ENCODE results near the gene GEMIN7.

The GEMIN7 gene

GRCh38 chr19:45128146-45128545 is 49.1 kb downstream of the GEMIN7 start:
- CTCF ChIA-PET, result interaction anchor here (1.2 to 1.4 kb wide), 2 partner anchors 18 to 224 kb away, joined by 3 read pairs; no protein-coding TSS in a partner anchor
- POLR2A ChIA-PET, result no interaction called here
- no peak for TF ChIP-seq CTCF (IDR thresholded peaks at IDR 0.05; ENCODE audit: control extremely low read depth, extremely low read depth, low read depth, missing control alignments)
- no peak for DNase-seq (ENCODE audit: extremely low spot score)

- no peak for DNase-seq (ENCODE audit: extremely low spot score)
- ChIA-PET POLR2A (no interaction called here), CTCF (interaction anchor here (1.0 to 1.4 kb wide), 3 partner anchors 18 to 225 kb away, joined by 3 read pairs; no protein-coding TSS in a partner anchor)
- TF ChIP-seq CTCF (IDR thresholded peaks at IDR 0.05; ENCODE audit: control extremely low read depth, extremely low read depth, low read depth, missing control alignments), result no peak
Measured at GRCh38 chr19:45128806-45129205, 49.7 kb downstream of the GEMIN7 start.

GRCh38 chr19:45130236-45130635 is 51.2 kb downstream of the GEMIN7 start:
- ChIA-PET CTCF (no interaction called here), POLR2A (no interaction called here)
- no peak for TF ChIP-seq CTCF (IDR thresholded peaks at IDR 0.05; ENCODE audit: control extremely low read depth, extremely low read depth, low read depth, missing control alignments)
- DNase-seq (ENCODE audit: extremely low spot score), result no peak

GRCh38 chr19:45130888-45131615 is 52.0 kb downstream of the GEMIN7 start:
- POLR2A ChIA-PET, result interaction anchor here (0.6 kb wide), 1 partner anchor 216 kb away, joined by 6 read pairs; no protein-coding TSS in a partner anchor
- CTCF ChIA-PET, result interaction anchor here (1.1 to 3.2 kb wide), 5 partner anchors 9 to 216 kb away, joined by 3 to 12 read pairs (median 4); partner anchors contain the start of gene APOC1
- TF ChIP-seq CTCF (IDR thresholded peaks at IDR 0.05; ENCODE audit: control extremely low read depth, extremely low read depth, low read depth, missing control alignments), result peak; percentile 44
- no peak for DNase-seq (ENCODE audit: extremely low spot score)

GRCh38 chr19:45133661-45134060 is 54.6 kb downstream of the GEMIN7 start:
- CTCF ChIA-PET, result interaction anchor here (3.2 kb wide), 1 partner anchor 12 kb away, joined by 12 read pairs; no protein-coding TSS in a partner anchor

More at GRCh38 chr19:45133661-45134060, 54.6 kb downstream of the GEMIN7 start:
- DNase-seq (ENCODE audit: extremely low spot score), result no peak
- no peak for TF ChIP-seq CTCF (IDR thresholded peaks at IDR 0.05; ENCODE audit: control extremely low read depth, extremely low read depth, low read depth, missing control alignments)
- POLR2A ChIA-PET, result no interaction called here
